Measurements from ENCODE around the gene GADD45B.
"Not testable (repeated sequence)": the region's sequence is repeated elsewhere in the genome, so short reads cannot be mapped to it uniquely, and the experiment has no call there.

The GADD45B gene

GRCh38 chr19:2469915-2470200, 6.1 kb upstream of the GADD45B start:
- DNase-seq, result not testable (repeated sequence)

GRCh38 chr19:2474232-2475017, 1.5 kb upstream of the GADD45B start:
- peak; percentile 99 to 100 (median 99) for DNase-seq

- DNase-seq, result peak in 2 of 3 donors; percentile 54 to 75
Measured at GRCh38 chr19:2475018-2475701, 767 bp upstream of the GADD45B start.

GRCh38 chr19:2476451-2477140, 669 bp downstream of the GADD45B start:
- peak; percentile 83 to 91 (median 90) for DNase-seq

- peak in 2 of 3 donors; percentile 27 to 34 for DNase-seq
Measured at GRCh38 chr19:2477141-2477710, 1.3 kb downstream of the GADD45B start.

GRCh38 chr19:2477732-2478191, 1.8 kb downstream of the GADD45B start:
- DNase-seq, result peak; percentile 46 to 47 (median 47)

- DNase-seq, result peak; percentile 63 to 72 (median 67)
Measured at GRCh38 chr19:2478278-2478755, 2.4 kb downstream of the GADD45B start.

- DNase-seq, result peak; percentile 96 to 98 (median 97)
Measured at GRCh38 chr19:2478756-2479555, 3.0 kb downstream of the GADD45B start.

- peak in 2 of 3 donors; percentile 36 to 50 for DNase-seq
Measured at GRCh38 chr19:2479556-2480194, 3.7 kb downstream of the GADD45B start.

- DNase-seq, result peak in 1 of 3 donors; percentile 25
Measured at GRCh38 chr19:2481466-2481865, 5.5 kb downstream of the GADD45B start.

GRCh38 chr19:2482354-2483038, 6.6 kb downstream of the GADD45B start:
- no peak for DNase-seq

- no peak for DNase-seq
Measured at GRCh38 chr19:2483084-2483483, 7.2 kb downstream of the GADD45B start.

- no peak for DNase-seq
Measured at GRCh38 chr19:2483484-2484151, 7.7 kb downstream of the GADD45B start.

GRCh38 chr19:2484178-2484937, 8.4 kb downstream of the GADD45B start:
- DNase-seq, result no peak

GRCh38 chr19:2485428-2485827, 9.5 kb downstream of the GADD45B start:
- DNase-seq, result no peak

GRCh38 chr19:2487090-2487489, 11.2 kb downstream of the GADD45B start:
- no peak for DNase-seq

GRCh38 chr19:2487842-2488241, 11.9 kb downstream of the GADD45B start:
- peak; percentile 50 to 57 (median 53) for DNase-seq

- DNase-seq, result no peak
Measured at GRCh38 chr19:2488405-2488941, 12.5 kb downstream of the GADD45B start.

Measured in suppressor macrophage treated with lipopolysaccharide for 1 hour (primary cell).